ENCODE data around the gene RCOR1.

- TF ChIP-seq, protein P1, sequence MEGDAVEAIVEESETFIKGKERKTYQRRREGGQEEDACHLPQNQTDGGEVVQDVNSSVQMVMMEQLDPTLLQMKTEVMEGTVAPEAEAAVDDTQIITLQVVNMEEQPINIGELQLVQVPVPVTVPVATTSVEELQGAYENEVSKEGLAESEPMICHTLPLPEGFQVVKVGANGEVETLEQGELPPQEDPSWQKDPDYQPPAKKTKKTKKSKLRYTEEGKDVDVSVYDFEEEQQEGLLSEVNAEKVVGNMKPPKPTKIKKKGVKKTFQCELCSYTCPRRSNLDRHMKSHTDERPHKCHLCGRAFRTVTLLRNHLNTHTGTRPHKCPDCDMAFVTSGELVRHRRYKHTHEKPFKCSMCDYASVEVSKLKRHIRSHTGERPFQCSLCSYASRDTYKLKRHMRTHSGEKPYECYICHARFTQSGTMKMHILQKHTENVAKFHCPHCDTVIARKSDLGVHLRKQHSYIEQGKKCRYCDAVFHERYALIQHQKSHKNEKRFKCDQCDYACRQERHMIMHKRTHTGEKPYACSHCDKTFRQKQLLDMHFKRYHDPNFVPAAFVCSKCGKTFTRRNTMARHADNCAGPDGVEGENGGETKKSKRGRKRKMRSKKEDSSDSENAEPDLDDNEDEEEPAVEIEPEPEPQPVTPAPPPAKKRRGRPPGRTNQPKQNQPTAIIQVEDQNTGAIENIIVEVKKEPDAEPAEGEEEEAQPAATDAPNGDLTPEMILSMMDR (IDR thresholded peaks at IDR 0.05), result no peak
- no peak for TF ChIP-seq POLR2AphosphoS5 (IDR thresholded peaks at IDR 0.05)
- TF ChIP-seq POLR2A (IDR thresholded peaks at IDR 0.05), result no peak
Measured at GRCh38 chr14:102732924-102733323, 140.5 kb downstream of the RCOR1 start.

Measured in upper lobe of left lung (tissue), 4 donors.